Stimulated activated CD8-positive, alpha-beta memory T cell treated with anti-CD3 and anti-CD28 coated beads, Interleukin-4, amount 100 ng/mL, for 1 hour (primary cell): ENCODE results near the gene TGIF1.

Experiments used
- DNase-seq, 2 donors: peaks; one replicate each; pipeline ENCODE4 v3.0.0-alpha.2; 2020; ENCODE audit warnings: low read depth in 2 of 2, low spot score in 1 of 2

Gene TGIF1

DNA sequence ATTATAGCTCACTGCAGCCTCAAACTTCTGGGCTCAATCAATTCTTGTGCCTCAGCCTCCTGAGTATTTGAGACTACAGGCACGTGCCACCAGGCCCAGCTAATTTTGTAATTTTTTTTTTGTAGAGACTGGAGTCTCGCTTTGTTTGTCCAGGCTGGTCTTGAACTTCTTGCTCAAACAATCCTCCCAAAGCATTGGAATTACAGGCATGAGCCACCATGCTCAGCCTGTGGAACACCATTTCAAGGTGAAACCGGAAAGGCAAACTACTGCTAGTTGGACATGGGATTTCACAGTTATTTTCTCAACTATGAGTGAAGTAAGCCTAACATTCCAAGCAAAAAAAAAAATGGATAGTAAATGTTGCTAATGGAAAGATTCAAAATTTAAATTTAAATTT is 20.9 kb upstream of the TGIF1 start:
- no peak for DNase-seq

DNA sequence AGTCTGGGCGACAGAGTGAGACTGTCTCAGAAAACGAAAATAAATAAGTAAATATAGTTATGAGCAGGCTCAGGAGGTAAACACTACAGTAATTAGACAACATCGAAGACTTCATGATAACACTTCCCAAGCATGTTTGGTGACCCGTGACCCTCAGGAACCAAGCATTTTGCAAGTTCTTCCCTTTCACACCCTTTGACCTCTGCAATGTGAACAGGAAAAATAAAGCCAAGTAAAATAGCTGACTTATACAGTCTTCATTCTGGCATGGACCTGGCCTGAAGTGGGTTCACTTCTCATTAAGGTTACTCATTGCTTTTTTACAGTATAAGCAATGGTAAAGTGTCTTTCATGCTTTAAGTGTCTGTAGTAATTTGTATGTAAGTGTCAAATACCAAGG is 15.3 kb upstream of the TGIF1 start:
- DNase-seq = no peak

DNA sequence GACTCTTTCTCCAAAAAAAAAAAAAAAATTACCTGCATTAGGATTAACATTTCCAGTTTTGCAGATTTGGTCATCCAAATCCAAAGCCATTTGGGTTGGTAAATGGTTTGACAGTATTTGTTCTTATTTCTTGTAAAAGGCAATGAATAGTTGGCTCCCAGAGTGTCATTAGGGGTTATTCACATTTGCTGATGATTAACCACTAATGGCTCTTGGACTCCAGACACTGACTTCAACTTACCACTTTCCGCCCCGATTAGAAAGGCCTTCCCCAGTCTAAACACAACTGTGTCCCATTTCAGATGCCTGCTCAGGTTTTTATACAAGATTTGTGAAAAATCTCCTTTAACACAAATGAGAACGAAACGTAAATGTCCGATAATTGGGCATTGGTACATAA is 9.6 kb upstream of the TGIF1 start:
- no peak for DNase-seq

DNA sequence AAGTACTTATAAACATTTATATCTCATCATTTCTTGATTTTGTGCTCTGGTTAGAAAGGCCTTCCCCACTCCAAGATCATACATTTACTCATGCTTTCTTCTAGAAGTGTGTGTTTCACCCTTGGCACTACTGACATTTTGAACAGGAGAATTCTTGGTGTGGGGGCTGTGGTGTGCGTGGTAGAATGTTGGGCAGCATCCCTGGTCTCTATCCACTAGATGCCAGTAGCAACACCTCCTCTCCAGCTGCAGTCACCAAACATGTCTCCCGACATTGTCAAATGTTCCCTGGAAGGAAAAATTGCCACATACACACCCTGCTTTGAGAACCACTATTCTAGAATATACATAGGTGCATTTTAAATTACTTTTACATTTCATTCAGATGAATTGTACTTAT is 8.7 kb upstream of the TGIF1 start:
- no peak for DNase-seq

DNA sequence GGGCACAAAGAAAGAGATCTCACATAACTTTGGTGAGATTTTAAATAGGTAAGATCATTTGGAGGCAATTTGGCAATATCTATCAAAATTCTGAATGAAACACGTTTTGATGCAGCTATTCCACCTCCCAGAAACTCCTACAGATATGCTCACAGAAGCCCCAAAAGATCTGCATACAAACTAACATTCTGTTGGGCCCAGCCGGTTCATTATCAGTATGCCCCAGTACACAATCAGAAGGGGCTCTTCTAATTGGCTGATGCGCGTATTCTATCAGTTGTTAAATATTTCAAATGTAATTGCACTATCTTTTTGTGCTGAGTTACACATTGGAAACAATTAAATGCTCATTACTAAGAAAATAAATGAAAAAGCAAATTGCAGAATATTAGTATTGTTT is 7.1 kb upstream of the TGIF1 start:
- DNase-seq = no peak

DNA sequence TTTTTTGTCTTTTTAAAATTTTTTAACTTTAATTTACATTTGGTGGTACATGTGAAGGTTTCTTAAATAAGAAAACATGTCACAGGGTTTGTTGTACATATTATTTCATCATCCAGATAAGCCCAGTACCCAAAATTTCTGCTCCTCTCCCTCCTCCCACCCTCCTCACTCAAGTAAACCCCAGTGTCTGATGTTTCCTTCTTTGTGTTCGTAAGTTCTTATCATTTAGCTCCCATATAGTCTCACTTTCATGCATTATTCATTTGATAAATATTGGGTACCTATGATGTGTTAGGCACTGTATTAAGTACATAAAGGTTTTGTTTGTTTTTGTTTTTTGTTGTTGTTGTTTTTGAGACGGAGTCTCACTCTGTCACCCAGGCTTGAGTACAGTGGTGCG is 5.7 kb upstream of the TGIF1 start:
- DNase-seq = no peak

DNA sequence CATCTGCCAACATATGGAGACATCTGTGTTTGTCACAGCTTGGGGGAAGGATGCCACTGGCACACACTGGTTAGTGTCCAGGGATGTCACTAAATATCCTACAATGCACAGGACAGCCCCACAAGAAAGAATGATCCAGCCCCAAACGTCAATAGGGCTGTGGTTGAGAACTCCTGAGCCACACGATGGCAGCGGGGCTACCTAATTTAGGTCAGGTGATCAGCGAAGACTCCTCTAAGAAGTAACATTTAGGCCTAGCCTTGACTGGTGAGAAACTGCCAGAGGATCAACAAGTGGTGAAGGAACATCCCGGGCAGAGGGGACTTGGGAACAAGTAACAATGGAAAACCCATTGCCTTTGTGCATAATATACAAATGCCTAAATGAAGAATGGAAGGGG is 5.0 kb upstream of the TGIF1 start:
- DNase-seq = no peak

DNA sequence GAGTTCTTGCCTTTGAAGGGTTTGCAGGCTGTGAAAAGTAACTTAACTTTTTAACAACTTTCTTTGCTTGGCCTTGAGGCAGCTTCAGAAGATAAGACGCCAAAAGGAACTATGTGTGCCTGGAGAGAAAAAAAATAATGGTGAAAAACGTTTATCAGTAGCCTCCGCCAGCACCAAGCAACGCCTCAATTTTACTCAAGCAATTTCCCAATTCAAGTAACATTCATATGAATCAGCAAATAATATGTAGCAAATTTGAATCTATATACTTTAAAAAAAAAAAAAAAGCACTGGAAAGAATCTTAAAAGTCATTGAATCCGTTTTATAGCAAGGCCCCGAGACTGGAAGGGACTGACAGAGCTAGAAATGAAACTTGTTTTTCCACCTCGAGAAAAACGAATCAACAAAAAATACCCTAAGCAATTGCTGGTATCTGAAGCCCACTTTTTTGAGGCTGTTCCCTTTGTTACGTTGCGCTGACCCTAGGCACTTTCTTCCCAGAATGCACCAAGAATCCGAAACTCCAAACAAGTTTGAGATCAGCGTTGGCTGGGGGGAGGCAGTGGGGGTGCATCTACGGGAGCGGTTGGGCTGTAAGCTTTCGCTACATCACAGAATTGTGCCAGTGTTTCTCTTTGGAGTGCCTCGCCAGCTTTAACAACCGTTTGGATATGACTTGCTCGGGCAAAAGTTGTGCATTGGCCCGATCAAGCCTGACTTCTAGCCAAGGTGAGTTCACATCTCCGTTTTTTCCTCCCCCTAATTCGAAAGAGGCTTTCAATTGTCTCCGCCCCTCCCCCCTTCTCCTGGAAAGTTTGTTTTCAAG is 2.7 kb upstream of the TGIF1 start:
- no peak for DNase-seq

DNA sequence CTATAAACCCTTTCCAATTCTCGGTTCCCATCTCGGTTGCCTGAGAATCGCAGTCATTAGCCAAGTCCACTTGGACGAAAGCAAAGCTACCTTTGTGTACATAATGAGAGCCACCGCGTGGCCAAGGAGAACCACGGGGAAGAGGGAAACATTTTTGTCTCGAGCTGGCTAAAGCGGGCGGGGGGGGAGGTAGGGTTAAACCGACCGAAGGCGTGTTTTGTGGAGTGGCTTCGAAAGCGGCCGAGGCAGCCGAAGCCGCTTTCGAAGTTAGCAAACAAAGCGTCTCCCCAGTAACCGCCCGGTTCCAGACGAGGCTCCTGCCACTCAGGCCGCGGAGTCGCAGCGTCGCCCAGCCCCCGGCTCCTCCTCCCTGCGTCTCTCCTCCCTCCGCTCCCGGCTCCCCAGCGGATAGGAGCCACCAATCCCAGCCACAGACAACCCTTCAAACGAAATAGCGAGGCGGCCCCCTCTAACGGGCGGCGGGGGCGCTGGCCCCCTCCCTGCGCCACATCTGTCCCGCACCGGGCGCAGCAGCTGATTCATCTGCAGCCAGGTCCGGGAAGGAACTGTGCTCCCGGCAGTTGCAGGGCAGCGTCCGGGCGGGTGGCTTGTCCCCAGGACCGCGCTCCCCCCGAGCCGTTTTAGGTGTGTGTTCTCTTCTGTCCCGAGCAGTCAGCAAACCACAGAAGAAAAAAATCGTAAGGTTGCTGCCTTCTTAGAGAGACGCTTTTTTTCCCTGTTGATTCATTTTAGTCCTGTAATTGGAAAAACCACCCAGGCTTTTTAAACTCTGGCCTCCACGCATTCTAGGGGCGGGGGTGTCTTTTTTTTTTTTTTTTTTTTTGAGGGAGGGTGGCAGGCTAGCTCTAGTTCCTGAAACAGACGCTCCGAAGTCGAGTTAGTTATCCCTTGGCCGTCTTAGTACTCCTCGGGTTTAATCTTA is 1.8 kb upstream of the TGIF1 start:
- DNase-seq = peak; percentile 54 to 60

DNA sequence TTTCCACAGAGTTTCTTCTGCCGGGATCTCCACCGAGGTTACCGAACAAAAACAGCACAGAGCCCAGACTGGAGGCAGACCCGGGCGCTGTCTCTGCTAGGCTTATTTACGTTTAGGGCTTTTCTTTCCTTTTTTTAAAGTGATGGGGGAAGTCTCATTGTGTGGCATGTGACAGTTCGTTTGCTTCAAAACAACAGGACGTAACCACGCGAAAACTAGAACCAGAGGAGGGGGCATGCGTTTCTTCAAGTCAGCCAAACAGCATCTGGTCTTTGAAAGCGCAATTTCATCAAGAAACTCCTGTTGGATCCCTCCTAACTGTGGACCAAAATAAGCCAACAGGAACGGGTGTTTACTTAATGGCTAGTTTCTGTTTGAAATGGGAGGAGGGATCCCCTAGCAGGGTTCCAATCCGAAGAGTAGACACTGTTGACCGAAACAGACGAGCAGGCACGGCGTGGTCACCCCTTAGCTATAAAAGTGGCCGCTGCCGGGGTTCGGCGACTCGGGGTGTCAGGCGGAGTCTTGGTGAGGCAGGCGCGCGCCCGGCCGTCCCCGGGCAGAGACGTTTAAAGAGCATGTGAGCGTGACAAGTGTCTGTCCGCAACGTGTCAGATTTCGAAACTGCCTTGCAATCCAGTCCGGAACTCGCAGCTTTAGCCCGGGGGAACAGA is 997 bp upstream of the TGIF1 start:
- peak in 1 of 2 donors; percentile 47 for DNase-seq

DNA sequence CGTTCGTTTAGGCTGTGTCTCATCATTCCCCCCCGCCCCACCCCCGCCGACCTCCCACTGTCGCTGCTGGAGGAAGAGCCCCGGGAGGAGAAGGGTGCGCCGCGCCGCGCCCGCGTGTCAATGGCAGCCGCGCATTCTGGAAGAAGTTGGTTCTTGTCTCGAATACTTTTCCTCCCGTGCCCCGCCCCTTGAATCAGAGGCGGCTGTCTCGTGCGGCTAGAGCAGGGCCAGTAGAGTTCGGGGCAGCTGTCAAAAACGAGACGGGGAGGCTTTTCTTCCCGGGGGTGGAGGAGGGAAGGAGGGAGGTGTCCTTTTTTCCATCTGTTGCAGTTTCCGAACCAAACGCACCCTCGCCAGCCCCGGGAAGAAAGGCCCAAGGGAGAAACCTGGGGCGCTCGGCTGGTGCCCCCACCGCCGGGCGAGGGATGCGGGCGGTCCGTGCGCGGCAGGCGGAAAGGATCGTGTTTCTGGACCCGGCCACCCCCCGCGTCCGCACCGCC is 410 bp upstream of the TGIF1 start:
- DNase-seq = peak; percentile 49 to 54

DNA sequence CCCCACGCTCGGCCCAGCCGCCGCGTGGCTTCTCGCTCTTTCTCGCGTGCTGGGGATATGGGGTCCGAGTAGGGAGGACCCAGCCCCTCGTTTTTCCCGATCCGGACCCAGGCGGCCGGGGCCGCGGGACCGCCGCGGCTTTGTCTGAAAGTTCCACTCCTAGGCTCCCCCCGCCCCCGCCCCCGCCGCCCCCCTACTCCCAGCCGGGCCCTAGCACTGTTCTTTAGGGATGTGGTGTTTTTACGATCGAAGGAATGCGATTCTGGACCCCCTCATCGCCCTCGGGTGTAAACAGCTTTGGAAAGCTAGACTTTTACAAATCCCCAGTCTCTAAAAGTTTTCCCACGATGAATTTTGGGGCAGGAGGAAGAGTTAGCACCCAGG is 819 bp downstream of the TGIF1 start:
- DNase-seq = no peak

DNA sequence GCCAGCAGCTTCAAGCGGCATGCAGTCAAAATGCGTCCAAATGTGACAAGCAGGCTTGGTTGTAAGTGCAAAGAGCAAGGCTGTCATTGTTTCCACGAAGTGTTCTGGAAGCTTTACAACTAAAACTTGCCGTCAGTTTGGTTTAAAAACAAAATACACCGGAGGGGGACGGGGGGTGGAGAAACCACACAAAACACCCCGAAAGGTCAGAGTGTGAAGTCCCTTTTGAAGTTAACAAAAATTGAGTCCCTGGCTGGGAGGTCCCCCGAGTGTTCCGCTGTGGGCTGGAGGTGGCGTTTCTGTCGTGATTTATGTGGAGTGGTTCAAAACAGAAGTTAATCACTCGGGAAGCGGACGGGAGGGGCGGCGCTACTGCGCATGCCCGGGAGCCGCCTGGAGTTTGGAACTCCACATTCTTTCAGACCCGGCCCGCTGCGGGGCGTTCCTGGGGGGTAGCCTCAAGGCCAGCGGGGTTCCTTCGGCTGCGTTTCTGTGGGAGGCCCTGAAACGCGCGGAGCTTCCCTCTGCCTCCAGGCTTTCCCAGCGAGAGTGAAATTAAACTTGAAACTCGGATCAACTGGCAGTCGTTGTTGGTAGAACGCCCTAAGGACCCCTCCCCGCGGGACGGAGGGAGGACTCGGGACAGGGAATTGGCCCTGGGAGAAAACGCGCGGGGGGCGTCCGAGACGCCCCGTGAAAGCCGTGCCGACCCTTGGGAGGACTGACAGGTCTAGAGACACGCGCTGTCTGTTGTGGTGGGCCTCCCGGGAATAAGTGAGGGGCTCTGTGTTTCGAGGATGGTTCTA is 1.4 kb downstream of the TGIF1 start:
- peak; percentile 64 to 72 for DNase-seq

DNA sequence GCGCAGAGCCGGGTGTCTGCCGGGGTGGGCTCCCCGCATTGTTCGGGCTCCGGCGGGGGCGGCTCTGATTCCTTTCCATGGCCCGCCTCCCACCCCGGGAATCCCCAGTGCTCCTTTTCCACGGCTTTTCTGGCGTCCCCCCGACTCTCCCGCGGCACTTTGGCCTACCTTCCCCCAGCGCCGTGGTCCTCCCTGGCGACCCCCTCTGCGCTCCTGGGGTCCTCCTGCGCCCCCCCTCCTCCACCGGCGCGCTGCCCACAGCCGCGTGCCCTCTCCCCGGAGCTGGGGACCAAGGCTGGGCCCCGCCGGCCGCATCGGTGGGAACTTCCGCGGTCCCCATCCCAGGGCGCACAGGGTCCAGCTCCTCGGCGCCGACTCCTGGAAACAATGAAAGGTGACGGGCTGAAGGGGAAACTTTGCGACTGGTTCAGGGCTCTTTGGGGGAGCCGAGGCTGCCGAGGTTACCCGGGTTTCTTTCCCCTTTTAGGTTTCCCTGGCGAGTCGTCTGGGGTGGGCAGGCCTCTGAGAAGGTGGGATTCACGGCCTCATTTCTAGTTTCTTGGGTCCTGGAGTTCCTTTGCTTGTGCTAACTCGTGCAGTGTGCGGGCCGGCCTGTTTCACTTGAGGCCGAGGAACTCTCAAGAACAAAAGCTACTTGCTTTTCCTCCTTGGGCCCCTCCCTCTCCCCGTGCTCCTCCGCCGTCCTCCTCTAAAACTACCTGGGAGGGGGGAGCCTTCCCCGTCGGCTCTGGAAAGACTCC is 2.2 kb downstream of the TGIF1 start:
- no peak for DNase-seq

DNA sequence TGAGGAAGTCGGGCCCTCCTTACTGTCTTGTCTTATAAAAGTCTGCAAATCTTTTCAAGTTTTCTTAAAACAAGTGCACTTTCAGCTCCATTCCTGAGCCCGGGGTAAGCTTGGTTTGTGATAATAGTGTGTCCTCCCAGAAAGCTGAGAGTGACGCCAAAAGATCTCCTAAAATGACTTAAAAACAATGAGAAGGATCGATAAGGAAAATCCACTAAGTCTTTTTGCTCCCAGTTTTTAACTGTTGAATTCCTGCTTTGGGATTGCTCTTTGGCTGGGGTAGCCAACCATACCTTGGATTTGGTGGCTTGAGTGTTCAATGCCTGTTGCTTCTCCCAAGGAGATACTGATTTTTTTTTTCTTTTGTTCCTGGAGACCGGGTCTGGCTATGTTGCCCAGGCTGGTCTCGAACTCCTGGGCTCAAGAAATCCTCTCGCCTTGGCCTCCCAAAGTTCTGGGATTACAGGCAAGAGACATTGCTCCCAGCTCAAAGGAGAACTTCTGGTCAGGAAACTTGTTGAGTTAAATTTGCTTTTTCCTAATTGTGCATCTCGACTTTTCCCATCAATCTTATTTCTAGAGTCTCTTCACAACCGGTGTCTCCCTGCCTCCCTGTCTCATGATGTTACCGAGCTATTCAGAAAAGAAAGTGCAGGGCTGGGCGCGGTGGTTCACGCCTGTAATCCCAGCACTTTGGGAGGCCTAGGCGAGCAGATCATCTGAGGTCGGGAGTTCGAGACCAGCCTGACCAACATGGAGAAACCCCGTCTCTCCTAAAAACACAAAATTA is 3.0 kb downstream of the TGIF1 start:
- DNase-seq = no peak

DNA sequence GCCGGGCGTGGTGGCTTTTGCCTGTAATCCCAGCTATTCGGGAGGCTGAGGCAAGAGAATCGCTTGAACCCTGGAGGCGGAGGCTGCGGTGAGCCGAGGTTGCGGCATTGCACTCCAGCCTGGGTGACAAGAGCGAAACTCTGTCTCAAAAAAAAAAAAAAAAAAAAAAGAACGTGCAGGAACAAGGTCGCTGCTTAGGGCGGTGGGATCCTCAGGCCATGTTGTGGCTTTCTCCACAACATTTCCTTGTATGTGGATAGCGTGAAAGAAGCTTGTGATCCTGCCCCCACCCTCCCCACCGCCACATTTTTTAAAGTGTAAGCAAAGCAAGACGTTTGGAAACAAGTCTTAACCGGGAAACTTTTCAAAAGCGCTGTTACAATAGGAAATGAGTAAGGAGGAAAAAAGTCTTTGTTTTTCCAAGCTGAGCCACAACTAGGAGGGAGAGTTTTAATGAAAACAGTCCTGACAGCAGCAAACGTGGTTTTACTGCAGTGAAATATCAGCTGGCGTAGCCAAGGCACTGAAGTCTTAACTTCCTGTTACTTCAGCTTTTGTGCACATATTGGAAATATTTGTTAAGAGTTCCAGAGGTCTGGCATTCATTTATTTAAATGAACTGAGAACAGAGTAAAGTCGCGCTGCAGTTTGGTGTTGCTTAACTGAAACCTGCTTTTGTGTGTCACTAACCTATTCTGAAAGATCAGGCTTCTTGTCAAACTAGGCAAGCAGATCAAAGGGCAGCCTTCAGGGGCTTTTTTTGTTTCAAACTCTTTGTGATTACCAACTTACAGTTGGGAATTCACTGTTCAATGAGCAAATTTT is 3.8 kb downstream of the TGIF1 start:
- no peak for DNase-seq

DNA sequence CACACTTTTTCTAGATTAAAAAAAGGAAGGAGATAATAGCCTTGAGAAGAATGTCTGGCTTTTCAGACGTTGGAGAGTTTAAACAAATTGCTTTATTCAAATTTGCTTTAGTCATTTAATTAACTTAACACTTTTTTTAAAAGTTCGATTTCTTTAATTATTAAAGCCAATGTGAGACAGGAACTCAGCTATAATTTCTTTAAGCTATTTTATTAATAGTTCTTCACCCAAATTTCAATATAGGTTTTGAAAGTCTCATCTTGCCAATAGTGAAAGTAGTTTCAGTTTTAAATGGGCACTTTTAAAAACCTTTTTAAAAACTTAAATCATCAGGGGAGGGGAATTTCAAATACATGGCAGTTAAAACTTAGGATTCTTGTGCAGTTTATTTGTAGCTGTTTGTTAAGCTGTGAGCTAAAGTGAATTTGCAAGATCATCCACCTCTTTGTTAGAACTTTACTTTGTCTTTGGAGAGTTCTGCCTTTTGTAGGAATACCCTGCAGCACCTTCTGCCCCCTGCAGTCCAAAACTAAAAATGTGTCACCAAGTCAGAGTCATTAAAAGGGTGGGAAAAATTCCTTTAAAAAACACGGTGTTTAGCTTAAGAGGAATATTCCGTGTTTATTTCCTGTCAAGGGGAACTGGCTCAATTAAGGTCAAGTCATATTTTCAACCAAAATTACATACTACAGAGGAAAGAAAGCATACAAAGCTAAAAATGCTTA is 4.6 kb downstream of the TGIF1 start:
- no peak for DNase-seq
